ENCODE results near the gene TLR7.

TLR7 gene

GRCh38 chrX:12934850-12935249 lies 68.0 kb downstream of the TLR7 start:
- DNase-seq: no peak

DNA sequence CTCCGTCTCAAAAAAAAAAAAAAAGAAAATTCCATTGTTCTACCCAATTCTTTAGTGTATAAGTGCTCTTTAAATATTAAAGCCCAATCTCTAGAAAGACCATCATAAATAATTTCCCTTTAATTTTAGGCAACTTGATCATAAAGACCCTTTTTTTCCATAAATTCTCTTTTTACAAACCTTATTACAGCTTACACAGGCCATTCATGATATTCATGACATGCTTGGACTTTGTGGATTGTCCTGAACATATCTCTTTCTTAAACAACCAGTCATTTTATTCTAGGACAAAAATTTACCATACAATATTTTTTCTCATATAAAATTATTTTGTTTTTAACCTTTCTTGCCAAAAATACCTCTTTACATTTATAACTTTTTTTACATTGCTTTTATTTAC lies 70.1 kb downstream of the TLR7 start:
- no peak for DNase-seq

Data from RPMI8226 (cell line).